T47D (cell line): ENCODE data around the gene MC5R.
"Not testable (repeated sequence)": the region's sequence is repeated elsewhere in the genome, so short reads cannot be mapped to it uniquely, and the experiment has no call there.

Experiments
- DNase-seq, 2 experiments: peaks; one replicate each; pipeline versions ENCODE4 v3.0.0 to v3.0.0-alpha.2; 2011 to 2012; ENCODE audit warnings: low read depth in 1 of 2, low spot score in 1 of 2
- JUND ChIP-seq: IDR thresholded peaks from 2 replicates; pipeline ENCODE4 v1.6.1; 2012; ENCODE audit warnings: low read depth
- in situ Hi-C: cut with HindIII; loops from 2 replicates; pipeline ENCODE4 v1.10.0; 2016; ENCODE audit warnings: low sequenced_read_pairs, low pct_unique_long_range_greater_than_20kb

MC5R gene

DNA sequence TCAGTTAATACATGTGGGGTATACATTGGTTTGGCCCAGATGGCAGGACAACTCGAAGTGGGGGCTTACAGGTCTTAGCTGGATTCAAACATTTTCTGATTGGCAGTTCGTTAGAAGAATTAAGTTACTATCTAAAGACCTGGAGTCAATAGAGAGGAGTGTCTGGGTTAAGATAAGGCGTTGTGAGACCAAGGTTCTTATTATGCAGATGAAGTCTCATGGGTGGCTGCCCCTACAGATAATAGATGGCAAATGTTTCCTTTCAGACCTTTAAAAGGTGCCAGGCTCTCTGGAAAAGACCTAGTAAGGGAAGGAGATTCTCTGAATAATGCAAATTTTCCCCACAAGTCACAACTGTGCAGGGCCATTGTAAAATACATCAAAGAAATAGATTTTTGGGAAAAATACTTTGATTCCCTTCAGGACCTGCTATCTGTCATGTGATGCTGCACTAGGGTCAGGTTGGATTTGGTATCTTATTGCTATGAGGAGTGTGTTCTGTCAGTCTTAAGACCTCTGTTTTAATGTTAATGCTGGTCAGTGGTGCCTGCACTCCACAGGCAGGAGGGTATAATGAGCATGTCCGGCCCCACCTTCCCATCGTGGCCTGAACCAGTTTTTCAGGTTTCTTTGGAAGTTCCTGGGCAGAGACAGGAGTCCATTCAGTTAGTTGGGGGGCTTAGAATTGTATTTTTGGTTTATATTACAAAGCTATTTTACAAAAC lies 14.3 kb upstream of the MC5R start:
- in situ Hi-C loops = no loop called here
- DNase-seq = peak in 1 of 2 experiments; percentile 39

GRCh38 chr18:13810950-13811485 lies 12.9 kb upstream of the MC5R start:
- in situ Hi-C loops = no loop called here
- DNase-seq = peak in 1 of 2 experiments; percentile 39
- TF ChIP-seq JUND = no peak

More for the DNA sequence above, 14.3 kb upstream of the MC5R start:
- TF ChIP-seq JUND = no peak

- in situ Hi-C loops = no loop called here
- peak in 1 of 2 experiments; percentile 44 for DNase-seq
- TF ChIP-seq JUND = no peak
These were observed 12.0 kb upstream of the MC5R start for GRCh38 chr18:13811993-13812392.

DNA sequence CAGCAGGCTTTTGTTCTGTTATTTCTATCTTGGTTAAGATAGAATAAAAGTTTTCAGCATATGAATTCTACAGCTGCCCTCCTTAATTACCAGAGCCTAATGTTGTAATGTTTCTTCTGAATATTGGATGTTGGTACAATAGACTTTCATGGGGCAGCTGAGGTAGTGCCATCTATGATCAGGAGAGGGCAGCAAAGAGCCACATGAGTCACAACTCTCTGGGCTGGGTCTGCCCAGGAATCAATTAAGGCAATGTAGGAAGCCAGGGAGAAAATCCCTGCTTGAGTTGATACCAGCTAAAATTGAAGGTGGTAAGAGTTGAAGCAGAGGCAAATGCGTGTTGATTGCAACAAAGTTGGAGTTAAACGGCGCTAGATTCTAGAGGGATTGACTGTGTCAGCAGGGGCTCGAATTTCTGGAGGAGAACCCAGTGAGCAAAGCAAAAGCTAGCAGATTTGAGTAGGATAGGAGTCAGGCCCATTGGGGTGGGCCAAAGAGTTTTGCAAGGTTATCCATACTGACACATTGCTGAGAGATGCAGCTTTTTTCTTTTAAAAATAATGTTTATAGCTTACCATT lies 10.6 kb upstream of the MC5R start:
- in situ Hi-C loops = no loop called here
- peak; percentile 41 to 65 for DNase-seq

DNA sequence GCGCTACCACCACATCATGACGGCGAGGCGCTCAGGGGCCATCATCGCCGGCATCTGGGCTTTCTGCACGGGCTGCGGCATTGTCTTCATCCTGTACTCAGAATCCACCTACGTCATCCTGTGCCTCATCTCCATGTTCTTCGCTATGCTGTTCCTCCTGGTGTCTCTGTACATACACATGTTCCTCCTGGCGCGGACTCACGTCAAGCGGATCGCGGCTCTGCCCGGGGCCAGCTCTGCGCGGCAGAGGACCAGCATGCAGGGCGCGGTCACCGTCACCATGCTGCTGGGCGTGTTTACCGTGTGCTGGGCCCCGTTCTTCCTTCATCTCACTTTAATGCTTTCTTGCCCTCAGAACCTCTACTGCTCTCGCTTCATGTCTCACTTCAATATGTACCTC lies 2.3 kb downstream of the MC5R start:
- no peak for DNase-seq
- in situ Hi-C loops = no loop called here
- TF ChIP-seq JUND = no peak

More for the DNA sequence above, 10.6 kb upstream of the MC5R start:
- no peak for TF ChIP-seq JUND

- in situ Hi-C loops = no loop called here
- TF ChIP-seq JUND = no peak
- peak; percentile 38 to 70 for DNase-seq
These were observed 8.0 kb downstream of the MC5R start for GRCh38 chr18:13831864-13832508.

- DNase-seq = peak in 1 of 2 experiments; percentile 43
- in situ Hi-C loops = no loop called here
- TF ChIP-seq JUND = no peak
These were observed 10.6 kb downstream of the MC5R start for GRCh38 chr18:13834496-13835015.

DNA sequence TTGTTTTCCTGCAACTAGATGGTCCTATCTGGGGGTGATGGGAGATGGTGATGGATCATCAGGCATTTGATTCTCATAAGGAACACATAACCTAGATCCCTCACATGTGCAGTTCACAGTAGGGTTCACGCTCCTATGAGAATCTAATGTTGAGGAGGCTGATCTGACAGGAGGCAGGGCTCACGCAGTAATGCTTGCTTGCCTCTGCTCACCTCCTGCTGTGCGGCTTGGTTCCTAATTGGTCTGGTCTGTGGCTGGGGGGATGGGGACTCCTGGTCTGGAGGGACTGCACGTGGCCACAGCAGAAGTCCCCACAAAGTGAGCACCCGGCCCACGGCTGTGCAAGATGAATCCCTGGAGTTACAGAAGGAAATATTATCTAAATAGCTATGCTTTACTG lies 11.3 kb downstream of the MC5R start:
- in situ Hi-C loops = no loop called here
- no peak for DNase-seq
- no peak for TF ChIP-seq JUND

DNA sequence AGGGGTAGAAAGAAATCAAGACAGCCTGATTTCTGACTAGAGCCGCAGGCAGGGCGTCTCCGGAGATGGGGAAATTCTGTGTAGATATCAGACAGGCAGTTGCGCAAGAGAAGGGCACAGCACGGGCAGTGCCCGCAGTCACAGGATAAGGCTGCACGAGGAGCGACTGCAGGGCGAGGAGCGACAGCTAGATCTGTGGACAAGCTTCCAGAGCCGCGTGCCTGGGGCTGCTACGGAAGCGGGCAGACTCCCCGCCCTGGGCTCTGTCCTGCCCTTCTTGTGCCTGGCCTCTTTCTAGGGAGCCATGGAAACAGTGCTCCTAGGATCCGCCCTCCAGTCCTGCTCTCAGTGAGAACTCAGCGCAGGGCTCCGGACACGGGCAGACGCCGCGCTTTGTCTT lies 12.6 kb downstream of the MC5R start:
- in situ Hi-C loops = no loop called here
- DNase-seq = no peak
- TF ChIP-seq JUND = no peak

- TF ChIP-seq JUND = no peak
- in situ Hi-C loops = no loop called here
- DNase-seq = no peak
These were observed 25.8 kb downstream of the MC5R start for GRCh38 chr18:13849791-13850190.

- peak in 1 of 2 experiments; percentile 28 for DNase-seq
- in situ Hi-C loops = not testable (repeated sequence)
These were observed 38.9 kb downstream of the MC5R start for GRCh38 chr18:13862898-13863297.

- in situ Hi-C loops = no loop called here
- peak in 1 of 2 experiments; percentile 4 for DNase-seq
- TF ChIP-seq JUND = no peak
These were observed 44.7 kb downstream of the MC5R start for GRCh38 chr18:13868501-13869271.
